IPS-18c (cell line): ENCODE results near the gene SDE2.
"Not testable (repeated sequence)": the region's sequence is repeated elsewhere in the genome, so short reads cannot be mapped to it uniquely, and the experiment has no call there.

ENCODE experiments used
- H3K4me3 ChIP-seq: 2 replicates; pipeline ENCODE4 v1.7.0; 2013; ENCODE audit warnings: low read depth, mild to moderate bottlenecking, low read length, moderate library complexity; ENCODE audit not compliant: insufficient read depth
- H3K9me3 ChIP-seq: one replicate; pipeline ENCODE4 v1.6.1; 2013; ENCODE audit warnings: mild to moderate bottlenecking, low read length, moderate library complexity; ENCODE audit not compliant: control insufficient read depth, insufficient read depth

The SDE2 gene

DNA sequence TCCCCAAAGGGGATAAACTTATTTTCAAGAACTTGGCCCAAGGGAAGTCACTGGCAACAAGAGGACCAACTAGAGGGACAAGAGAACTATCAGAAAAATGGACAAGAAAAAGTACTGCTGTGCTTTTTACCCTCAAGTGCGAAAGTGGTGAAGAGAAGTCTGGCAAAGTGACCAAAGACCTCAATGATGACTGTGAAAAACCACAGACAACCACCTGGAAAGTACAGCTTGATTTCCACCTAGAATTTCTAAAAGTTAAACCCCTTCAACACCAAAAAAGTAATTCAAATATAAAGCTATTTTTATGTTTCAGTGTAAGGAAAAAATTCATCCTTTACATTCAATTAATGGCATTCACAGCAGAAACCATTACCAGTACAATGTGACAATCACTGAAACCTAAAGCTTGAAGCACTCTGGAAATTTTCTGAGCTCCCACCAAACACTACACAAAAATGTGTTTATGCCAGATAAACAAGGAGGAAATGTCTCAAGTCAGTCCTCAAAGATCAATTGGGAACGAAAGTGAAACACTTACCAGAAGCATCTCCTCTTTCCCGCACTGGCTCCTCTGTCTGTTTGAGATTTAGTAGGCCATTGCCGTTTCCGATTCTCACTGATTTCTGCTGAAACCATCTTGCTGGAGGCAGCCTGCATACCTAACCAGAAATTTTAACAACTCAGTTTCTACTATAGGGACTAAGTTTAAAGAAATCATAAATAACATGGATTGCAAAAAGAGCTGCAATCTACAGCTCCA, 8.3 kb downstream of the SDE2 start:
- H3K9me3 ChIP-seq = no peaks in the 10 kb centered on the region
- H3K4me3 ChIP-seq = no peak overlapping the region

DNA sequence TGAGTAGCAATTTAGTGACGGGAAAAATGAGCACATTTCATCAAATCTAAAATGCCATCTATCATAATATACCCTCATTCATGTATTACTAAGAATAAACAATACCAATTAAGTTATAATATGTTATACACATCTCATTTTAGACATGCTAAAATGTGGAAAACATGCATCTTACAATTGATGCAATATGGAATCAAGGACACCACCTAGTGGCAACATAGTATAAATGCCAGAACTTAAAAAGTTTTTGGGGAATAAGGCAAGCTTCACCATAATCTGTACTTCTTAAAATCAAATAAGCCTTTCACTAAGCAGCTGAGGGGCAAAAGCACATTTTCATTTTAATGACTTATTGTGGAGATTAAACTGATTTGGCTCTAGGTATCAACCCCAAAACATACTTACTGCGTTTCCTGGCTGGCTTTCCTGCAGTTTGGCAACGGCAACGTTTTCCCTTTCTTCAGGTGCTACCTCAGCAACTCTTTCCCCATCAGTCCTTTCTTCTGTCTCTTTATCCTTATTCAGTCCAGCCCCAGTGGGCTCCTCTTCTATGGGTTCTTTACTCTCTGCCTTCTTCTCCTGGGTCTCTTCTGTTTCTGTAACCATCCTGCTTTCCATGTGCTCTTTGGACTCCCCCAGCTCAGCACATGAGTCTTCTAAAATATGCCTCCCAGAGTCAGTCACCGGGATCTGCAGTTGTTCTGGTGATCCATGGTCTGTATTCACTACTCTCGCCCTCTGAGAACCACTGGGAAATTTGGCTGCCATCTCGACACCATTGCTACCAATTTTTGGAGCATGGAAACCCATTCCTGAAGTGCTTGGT, 11.4 kb downstream of the SDE2 start:
- H3K9me3 ChIP-seq = no peaks in the 10 kb centered on the region
- H3K4me3 ChIP-seq = no peak overlapping the region

DNA sequence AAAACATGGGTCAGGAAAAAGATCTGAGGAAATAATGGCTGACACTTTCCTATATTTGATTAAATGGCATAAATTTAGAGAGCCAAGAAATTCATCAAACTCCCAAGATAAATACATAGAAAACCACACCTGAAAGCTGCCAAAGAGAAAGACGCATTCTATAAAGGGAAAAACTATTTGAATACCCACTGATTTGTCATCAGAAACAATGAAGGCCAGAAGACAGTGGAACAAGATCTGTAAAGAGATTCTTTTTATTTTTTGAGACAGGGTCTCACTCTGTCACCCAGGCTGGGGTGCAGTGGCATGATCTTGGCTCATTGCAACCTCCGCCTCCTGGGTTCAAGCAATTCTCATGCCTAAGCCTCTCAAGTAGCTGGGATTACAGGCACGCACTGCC, 17.4 kb downstream of the SDE2 start:
- Histone ChIP-seq H3K4me3 (no peak overlapping the region), H3K9me3 (no peaks in the 10 kb centered on the region)

DNA sequence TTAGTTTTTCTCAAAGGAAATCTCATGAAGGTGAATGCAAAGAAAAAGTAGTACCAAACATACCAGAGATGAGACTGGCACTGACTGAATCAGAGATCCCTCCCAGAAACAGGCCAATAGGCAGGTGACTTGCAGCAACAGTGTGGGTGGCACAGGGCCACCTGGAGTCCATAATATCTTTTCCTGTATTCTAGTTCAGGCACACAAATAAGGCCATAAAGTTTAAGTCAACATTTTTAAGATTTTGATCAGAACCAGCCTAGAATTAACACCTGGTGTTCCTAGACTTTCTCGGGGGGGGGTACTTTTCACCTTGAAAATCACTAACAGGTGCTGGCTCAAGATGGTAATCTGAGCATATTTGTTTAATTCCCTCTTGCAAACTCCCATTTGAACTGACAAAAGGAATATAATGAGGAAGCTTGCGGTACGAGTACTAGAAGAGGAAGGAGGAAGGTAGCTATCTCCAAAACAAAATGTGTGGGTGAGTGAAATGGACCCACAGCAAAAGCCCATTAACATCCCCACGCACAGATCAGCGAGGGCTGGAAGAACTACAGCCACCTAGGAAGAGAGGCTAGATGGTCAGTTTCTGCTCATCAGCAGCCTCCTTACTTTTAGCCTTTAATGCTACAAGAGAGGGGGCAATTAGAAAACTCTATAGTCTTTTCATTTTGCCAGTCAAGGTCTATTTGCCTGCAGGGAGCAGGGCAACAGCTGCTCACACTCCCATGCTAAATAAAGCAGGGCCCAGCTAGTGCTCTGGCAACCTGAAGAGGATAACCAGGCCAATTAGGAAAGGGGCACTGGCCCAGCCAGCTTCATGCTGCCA, 18.9 kb downstream of the SDE2 start:
- H3K9me3 ChIP-seq = no peaks in the 10 kb centered on the region
- H3K4me3 ChIP-seq = no peak overlapping the region

DNA sequence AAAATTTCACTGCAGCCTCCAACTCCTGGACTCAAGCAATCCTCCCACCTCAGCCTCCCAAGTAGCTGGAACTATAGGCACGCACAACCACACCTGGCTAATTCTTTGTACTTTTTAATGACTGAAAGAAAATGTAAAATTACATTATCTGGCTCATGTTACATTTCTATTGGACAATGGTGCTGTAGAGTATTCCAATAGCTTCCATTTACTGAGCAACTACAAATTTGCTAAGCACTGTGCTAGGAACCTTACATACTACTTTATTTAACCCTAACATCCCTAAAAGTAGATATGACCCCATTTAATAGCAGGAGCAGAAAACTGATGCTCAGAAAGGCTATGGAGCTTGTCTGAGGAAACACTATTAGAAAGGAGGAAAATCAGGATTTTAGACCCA, 19.7 kb downstream of the SDE2 start:
- no peaks in the 10 kb centered on the region for H3K9me3 ChIP-seq
- H3K4me3 ChIP-seq = no peak overlapping the region

DNA sequence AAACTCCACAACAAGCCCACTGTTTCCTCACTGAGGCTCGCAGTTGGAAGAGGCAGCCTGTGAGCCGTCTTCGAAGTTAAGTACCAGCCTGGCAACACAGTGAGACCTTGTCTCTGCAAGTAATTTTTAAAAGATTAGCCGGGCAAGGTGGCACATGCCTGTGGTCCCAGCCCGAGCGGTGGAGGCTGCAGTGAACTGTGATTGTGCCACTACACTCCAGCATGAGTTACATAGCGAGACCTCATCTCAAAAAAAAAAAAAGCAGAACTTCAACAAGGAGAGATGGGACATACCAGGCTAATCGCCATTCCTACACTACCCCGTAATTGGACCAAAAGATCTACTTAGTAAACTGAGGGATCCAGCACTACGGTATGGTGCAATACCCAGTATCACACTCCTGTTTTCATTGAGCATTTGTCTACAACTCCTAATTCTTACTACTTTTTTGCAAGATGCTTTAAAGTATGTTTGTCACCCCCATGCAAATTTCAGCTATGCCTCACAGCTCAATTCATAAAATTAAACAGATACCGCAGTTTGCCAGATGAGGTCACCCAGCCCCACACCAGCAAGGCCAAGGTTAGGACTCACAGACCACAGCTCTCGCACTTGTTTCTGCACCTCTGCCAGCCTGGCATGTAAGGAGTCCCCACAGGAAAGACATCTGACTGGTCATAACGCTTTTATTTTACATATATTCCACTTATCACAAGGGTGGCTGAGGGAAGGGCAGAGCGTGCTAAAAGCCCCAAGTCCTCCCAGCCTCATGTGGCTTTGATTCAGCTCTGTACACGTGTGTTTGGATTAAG, 21.0 kb downstream of the SDE2 start:
- Histone ChIP-seq H3K9me3 (no peaks in the 10 kb centered on the region), H3K4me3 (no peak overlapping the region)

DNA sequence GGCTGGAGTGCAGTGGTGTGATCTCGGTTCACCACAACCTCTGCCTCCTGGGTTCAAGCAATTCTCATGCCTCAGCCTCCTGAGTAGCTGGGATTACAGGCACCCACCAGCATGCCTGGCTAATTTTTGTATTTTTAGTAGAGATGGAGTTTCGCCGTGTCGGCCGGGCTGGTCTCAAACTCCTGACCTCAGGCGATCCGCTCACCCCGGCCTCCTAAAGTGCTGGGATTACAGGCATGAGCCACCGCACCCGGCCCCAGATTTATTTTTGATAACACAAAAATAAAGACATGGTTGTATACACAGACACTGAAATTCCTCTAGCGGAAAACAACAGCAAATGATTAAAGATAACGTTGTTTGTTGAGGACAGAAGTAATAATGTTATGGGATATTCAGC, 24.0 kb downstream of the SDE2 start:
- H3K9me3 ChIP-seq, H3K4me3 ChIP-seq: not testable (repeated sequence)

DNA sequence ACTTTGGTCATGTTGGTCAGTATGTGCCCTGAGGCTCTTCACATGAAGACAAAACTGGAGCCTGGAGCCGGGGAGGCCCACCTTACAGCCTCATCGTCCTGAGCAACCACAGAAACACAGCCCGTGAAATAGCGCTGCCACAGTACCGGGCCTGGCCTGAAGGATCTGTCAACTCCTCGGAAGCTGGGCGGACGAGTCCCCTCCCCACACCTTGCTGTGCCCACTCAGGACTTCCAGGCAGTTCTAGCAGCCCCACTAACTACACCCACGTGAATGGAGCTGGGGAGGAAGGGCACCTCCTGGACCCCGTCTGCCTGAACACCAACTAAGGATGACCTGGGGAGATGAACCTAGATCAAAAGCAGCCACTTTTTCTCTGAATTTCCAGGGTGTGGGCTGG, 24.7 kb downstream of the SDE2 start:
- H3K4me3 ChIP-seq = no peak overlapping the region
- peaks cover 5% of the 10 kb centered on the region for H3K9me3 ChIP-seq

DNA sequence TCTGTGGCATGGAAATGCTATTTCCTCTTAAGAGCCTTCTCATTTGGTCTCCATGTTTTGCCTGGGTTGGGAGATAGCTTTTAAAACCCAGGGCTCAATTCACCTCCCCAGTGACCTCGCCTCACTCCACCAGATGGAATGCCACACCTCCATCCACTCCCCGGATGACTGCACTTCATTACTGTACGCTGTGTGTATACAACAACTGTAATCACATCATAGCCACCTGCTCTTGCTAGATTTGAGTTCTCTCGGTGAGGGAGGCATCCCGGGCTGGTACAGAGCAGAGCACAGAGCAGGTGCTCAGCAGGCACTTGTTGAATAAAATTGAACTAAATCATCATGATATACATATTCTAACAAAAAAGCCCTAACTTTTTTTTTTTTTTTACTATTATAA, 26.0 kb downstream of the SDE2 start:
- no peak overlapping the region for H3K4me3 ChIP-seq
- H3K9me3 ChIP-seq = peaks cover 5% of the 10 kb centered on the region

DNA sequence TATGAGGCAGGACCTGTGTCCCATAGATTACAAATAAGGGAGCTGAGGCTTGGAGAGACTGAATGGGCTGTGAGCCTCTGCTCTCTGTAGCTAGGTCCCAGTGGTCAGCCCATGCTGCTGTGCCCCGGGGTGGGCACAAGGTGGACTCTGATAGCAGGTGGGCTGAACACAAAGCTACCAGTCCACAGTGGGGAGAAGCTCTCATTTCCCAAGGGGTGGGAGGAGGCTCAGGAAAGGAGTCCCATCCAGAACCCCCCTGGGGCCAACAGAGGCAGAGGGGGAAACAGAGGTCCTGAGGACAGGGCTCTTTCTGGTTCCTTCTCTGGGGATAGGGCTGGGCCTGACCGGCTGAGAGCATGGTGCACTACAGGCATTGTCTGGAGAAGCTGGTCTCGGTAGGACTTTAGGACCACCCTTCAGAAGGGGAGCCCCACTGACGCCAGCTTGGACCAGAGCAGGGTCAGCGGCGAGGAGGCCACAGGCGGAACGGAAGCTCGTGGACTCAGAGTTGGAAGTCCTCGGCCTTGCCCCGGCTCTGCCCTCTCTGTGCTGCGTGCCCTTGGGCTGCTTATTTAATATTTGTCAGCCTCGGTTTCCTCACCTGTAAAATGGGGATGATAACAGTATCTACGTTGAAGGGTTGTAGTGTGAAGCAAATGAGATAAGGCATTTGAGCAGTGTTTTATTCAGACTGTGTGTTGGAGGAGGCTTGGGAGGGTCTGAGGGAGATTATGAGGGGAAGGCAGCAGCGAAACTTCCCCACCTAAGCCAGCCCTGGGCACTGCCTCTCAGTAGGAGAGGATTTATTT, 26.6 kb downstream of the SDE2 start:
- Histone ChIP-seq H3K9me3 (peaks cover 5% of the 10 kb centered on the region), H3K4me3 (no peak overlapping the region)

DNA sequence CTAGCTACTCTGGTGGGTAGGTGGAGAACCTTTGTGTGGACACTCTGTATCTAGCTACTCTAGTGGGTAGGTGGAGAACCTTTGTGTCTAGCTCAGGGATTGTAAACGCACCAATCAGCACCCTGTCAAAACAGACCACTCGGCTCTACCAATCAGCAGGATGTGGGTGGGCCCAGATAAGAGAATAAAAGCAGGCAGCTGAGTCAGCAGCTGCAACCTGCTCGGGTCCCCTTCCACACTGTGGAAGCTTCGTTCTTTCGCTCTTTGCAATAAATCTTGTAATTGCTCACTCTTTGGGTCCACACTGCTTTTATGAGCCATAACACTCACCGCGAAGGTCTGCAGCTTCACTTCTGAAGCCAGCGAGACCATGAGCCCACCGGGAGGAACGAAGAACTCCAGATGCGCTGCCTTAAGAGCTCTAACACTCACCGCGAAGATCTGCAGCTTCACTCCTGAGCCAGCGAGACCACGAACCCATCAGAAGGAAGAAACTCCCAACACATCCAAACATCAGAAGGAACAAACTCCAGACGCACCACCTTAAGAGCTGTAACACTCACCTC, 28.5 kb downstream of the SDE2 start:
- not testable (repeated sequence) for H3K4me3 ChIP-seq, H3K9me3 ChIP-seq

DNA sequence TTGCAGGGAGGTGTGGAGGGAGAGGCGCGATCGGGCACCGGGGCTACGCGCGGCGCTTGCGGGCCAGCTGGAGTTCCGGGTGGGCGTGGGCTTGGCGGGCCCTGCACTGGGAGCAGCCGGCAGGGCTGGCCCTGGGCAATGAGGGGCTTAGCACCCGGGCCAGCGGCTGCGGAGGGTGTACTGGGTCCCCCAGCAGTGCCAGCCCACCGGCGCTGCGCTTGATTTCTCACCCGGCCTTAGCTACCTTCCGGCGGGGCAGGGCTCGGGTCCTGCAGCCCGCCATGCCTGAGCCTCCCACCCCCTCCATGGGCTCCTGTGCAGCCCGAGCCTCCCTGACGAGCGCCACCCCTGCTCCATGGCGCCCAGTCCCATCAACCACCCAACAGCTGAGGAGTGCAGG, 29.4 kb downstream of the SDE2 start:
- not testable (repeated sequence) for H3K9me3 ChIP-seq, H3K4me3 ChIP-seq

DNA sequence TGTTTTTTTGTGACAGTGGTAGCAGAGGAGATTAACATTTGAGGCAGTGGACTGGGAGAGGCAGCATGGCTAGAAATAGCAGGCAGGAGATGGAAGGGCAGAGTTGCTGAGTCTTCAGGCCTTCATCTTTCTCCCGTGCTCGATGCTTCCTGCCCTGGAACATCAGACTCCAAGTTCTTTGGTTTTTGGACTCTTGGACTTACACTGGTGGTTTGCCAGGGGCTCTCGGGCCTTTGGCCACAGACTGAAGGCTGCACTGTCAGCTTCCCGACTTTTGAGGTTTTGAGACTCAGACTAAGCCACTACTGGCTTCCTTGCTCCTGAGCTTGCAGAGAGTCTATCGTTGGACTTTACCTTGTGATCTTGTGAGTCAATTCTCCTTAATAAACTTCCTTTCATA, 33.9 kb downstream of the SDE2 start:
- Histone ChIP-seq H3K9me3 (no peaks in the 10 kb centered on the region), H3K4me3 (no peak overlapping the region)

DNA sequence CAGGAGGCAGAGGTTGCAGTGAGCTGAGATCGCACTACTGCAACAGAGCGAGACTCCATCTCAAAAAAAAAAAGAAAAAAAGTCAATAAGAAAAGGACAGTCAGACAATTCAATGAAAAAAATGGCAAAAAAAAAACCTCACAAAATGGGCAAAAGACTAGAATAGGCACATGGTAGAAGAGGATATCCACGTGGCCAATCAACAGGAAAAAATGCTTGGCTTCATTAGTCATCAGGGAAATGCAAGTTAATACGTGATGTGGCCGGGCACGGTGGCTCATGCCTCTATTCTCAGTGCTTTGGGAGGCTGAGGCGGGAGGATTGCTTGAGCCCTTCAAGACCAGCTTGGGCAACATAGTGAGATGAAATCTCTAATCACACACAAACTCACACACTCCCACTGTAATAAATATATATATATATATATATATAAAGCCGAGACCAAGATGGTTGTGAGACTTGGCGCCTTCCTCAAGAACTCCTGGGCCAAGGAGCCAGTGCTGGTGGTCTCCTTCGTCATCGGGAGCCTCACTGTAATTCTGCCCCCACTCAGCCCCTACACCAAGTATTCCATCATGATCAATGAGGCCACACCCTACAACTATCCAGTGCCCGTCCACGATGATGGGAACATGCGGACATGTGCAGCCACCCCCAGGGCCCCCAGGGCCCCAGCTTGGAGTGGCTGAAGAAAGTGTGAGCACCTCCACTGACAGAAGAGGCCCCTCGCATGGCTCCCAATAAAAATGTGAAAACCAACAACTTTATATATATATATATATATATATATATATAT, 35.2 kb downstream of the SDE2 start:
- Histone ChIP-seq H3K4me3 (no peak overlapping the region), H3K9me3 (no peaks in the 10 kb centered on the region)

DNA sequence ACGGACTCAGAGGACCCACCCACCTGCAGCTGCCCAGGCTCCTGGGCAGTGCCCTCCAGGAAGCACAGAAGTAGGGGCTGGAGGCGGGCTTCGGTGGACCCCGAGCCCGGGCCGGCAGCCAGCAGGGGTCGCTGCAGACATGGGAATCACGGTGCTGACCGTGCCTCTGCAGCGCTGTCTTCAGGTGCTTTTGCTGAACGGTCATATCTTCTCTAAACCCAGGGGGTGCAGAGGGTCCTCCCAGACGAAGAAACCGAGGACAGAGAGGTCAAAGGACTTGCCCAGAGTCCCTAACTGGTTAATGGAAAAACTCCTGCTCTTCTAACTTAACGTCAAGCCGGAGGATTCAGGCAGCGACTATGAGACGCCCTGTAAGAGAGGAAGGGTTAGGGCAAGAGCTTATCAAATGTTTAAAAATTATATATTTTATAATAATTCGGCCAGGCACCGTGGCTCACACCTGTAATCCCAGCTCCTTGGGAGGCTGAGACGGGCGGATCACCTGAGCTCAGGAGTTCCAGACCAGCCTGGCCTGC, 36.6 kb downstream of the SDE2 start:
- H3K4me3 ChIP-seq = no peak overlapping the region
- H3K9me3 ChIP-seq = no peaks in the 10 kb centered on the region
